Measurements from ENCODE around the gene CIROP.

Gene CIROP

DNA sequence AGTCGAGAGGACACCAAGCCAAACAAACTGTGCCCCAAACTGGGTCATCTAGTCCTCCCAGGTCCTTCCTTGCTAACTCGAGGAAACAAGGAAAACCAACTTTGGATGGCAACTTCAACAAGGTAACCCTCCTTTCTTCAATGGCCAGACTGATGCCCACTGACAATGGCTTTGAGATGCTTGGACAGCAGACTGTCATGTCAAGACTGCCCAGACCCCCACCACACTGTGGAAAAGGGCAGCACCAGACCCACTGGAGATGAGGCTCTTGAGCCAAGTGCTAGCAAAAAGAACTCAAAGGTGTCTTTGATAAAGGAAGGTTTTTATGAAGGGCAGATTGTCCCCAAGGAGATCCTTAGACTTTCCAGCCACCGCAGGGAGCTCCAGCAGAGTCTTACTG is 38.4 kb downstream of the CIROP start:
- no peak for DNase-seq

- DNase-seq: no peak
Measured at GRCh38 chr14:23063601-23064000, 41.2 kb downstream of the CIROP start.

DNA sequence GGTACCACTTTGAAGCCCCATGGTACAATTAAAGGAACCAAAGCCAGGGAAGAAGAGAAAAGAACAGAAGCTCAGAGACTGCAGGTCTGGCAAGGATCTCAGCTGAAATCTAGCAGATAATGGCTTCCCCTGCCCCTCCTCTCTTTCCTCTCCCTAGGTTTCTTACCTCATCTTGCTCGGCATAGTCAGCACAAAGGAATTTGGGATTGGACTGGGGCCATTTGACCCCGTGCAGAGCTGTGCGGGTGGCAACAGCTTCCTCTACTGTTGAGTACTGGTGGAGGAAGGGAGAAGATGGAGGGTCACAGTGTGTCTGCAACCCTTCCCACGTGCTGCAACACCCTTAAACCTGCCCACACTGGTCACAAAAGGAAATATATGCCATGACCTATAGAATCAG is 42.8 kb downstream of the CIROP start:
- no peak for DNase-seq

GRCh38 chr14:23060536-23061260 is 44.1 kb downstream of the CIROP start:
- DNase-seq: no peak

GRCh38 chr14:23058654-23059504 is 45.9 kb downstream of the CIROP start:
- DNase-seq: no peak

DNA sequence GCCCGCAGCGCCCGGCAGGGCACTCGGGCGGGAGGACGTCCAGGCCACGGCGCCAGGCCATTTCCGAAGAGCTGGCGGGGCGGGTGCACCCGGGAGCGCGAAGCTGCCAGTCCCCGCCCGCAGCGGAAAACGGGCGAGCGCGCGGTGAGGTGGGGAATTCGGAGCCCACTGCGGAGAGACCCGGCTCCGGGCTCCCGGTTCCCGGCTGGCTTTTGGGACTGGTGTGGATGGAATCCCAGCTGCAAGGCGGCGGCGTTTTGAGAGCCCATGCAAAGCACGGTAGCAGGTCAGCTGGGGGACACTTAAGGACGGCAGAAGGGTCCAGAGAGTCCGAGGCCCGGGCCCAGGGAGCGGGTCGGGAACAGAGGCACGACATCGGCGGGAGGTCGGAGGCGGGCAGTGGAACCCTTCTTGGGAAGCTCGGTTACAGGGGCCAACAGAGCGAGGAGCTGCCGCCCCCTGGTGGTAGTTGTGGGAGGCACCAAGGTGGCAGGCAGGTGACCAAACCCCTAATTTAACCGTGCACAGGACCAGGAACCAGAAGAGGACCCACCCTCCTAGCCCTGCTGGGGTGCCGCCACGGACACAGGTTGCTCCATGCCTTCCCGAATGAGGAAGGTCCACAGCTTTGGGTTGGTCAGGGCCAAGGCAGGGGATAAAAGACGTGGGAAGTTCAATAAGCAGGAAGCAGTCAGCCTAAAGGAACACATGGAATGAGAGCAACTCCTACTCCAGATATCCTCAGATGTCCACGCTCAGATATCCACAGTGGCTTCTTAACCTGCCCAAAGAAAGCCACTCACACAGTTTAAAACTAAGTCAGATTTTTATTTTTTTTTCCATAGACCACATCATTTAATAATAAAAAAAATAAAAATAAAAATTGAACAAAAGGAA is 46.8 kb downstream of the CIROP start:
- peak; percentile 91 to 93 for DNase-seq

DNA sequence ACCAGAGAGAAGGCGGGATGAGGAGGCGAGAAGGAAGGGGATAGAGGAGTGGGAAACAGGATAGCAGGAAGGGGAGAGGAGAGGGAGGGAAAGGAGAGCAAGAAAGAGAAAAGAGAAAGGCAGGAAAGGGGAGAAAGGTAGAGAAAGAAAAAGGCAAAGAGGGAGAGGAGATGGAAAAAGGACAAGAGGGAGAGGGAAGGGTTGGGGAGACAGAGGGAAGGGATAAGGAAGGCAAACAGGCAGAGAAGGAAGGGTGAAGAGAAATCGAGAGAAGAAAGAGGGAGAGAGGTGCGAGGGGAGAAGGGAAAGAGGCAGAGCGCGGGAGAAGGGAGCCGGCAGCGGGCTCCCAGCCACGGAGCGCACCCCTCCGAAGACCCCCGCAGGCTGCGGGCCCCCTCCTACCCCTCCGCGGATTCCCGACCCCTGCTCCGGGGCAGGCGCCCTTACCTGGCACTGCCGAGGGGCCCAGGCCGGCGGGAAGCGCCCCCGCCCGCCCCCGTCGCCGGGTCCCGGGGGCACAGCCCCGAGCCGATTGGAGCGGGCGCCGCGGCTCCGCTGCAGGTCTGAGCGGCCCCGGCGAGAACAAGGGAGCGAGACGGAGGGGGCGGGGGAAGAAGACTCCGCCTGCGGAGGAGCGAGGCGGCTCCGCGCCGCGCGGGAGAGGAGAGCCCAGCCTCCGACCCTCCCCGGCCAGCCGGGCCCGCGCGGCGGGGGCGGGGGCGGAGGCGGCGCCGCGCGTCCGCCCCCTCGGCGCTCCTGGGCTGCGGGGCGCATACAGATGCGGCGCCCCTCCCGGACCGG is 47.6 kb downstream of the CIROP start, which contains the start of gene CDH24:
Gene CDH24 (minus strand): TSS at position 565 of the 801 bp plus-strand sequence. CDS start 1,787 bp downstream, outside the sequence.
- peak; percentile 68 to 77 for DNase-seq

DNA sequence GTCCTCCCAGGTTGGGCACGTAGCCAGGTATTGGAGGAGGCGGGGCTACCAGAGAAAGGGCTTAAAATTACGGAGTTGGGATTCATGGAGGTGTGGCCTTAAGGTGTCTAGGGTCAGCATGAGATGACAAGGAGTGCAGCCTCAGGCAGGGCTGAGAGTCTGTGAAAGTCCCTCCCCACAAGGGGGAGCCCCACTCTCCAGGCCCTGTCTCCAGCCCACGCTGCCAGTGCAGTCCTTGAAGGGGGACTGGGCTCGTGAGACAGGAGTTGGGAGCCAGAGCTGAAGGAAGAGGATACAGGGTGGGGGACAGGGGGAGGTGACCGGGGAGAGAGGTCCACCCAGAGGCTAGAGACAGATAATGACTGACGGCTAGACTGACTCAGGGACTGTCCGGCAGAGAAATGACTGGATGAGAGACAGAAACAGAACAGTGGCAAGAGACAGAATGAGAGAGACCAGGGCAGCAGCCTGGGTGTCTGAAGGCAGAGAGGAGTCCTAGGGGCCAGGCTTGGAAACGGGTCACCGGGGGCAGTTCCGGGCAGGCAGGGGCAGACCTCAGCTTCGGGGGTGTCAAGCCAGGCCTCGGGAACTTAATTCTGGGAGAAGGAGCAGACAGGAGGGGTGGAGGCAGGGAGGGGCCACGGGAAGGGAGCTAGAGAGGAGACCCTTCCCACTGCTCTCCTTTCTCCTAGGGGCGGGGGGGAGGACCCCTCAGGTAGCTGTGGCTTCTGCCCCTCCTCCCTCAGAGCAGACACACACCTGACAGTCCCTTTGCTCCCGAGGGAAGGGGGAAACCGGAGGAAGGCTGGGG is 48.4 kb downstream of the CIROP start:
- peak; percentile 67 to 74 for DNase-seq

DNA sequence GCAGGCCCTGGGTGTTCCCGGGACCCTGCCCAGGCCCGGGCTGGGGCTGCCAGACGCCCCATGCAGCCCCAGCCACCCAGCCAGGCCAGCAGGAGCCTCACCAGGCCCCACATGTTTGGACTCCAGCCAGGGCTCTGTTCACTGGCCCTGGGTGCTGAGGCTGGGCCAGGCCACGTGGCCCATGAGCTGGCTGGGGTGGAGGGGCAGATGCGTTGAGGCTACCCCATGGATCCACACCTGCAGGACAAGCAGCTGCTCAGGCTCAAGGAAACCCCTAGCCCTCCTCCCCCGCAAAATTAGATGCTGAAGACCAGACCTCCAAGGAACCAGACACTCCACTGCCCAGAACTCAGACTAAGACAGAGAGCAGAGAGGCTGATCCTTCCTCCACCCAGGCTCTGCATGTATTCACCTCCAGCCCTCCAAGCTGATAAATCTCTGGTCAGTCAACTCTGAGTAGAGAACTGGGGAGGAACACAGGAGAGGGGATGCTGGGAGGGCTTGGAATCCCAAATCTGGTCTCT is 49.1 kb downstream of the CIROP start:
- DNase-seq: no peak

- no peak for DNase-seq
Measured at GRCh38 chr14:23055147-23055550, 49.6 kb downstream of the CIROP start.

GRCh38 chr14:23054000-23054811 is 50.6 kb downstream of the CIROP start:
- DNase-seq: peak in 1 of 2 experiments; percentile 52

- no peak for DNase-seq
Measured at GRCh38 chr14:23053426-23053825, 51.4 kb downstream of the CIROP start.

DNA sequence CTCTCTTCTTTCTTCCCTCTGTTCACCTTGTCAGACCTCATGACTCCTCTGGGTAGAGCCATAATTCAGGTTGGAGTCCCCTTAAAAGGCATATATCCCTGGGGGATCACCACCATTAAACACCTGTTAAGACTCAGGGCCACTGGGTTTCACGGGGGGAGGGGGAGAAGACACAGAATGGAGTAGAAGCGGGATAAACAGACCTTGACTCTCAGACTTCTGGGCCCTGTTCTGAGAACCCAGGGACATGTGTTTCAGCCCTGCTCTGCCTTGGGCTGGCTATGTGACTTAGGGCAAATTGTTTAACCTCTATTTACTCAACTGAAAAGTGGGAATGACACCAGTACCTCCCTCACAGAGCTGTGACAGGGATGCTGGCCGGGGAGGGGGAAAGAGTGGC is 52.1 kb downstream of the CIROP start:
- DNase-seq: no peak

DNA sequence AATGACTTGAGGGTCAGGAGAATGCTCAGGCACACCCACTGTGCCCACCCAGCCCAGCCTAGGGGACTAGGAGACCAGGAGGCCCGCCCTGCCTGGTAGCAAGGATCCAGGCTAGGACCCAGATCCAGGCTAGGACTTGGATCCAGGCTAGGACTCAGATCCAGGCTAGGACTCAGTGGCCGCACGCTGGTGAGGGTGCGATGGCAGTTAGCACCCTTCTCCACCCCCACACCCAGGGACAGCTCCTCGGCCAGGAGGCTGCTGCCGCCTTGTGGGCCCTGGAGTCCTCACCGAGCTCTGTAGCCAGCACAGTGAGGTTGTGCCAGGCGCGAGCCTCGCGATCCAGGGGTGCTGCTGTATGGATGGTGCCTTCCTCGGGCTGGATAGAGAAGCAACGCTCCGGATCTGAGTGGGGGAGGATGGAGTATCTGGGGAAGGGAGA is 52.6 kb downstream of the CIROP start:
- no peak for DNase-seq

- no peak for DNase-seq
Measured at GRCh38 chr14:23051141-23052057, 53.4 kb downstream of the CIROP start.
